Dermis microvascular lymphatic vessel endothelial cell (primary cell): ENCODE measurements around the gene YY1AP1. TPM values are rescaled to one million over a fixed set of nuclear protein-coding genes. Genes with fewer than 3 reads are reported as not detected.
A peak's percentile ranks its signal among the peaks of the same experiment; 100 is the strongest.
"Not testable (repeated sequence)": the region's sequence is repeated elsewhere in the genome, so short reads cannot be mapped to it uniquely, and the experiment has no call there.

Source experiments
- DNase-seq, 2 donors: peaks; one replicate each; pipeline versions ENCODE4 v3.0.0 to v3.0.0-alpha.2; 2010; ENCODE audit warnings: low read depth in 2 of 2
- total RNA-seq: library from RNA; depleted of rRNA; stranded (reverse); fragments of >200 nt; gene quantifications from 2 replicates; pipeline ENCODE4 v1.2.1, GENCODE V29; 2014

YY1AP1 gene
- total RNA-seq = 30.2 and 36.3 TPM in 2 replicates

GRCh38 chr1:155688324-155689080 lies at the start of gene YY1AP1:
TSS of gene YY1AP1 (minus strand) at chr1:155688774. CDS start at chr1:155680436, 8,338 bp downstream.
- DNase-seq = peak; percentile 80 to 92

GRCh38 chr1:155729031-155729898 lies 40.7 kb upstream of the YY1AP1 start:
- DNase-seq = peak; percentile 73 to 74

GRCh38 chr1:155725142-155725541 lies 36.6 kb upstream of the YY1AP1 start:
- DNase-seq = no peak

GRCh38 chr1:155719703-155720102 lies 31.1 kb upstream of the YY1AP1 start:
- DNase-seq = no peak

- not testable (repeated sequence) for DNase-seq
Observed at GRCh38 chr1:155718524-155719115, 30.0 kb upstream of the YY1AP1 start.

- DNase-seq = no peak
Observed at GRCh38 chr1:155717041-155717440, 28.5 kb upstream of the YY1AP1 start.

GRCh38 chr1:155715777-155716176 lies 27.2 kb upstream of the YY1AP1 start:
- DNase-seq = no peak

GRCh38 chr1:155715056-155715455 lies 26.5 kb upstream of the YY1AP1 start:
- DNase-seq = not testable (repeated sequence)

GRCh38 chr1:155713075-155713474 lies 24.5 kb upstream of the YY1AP1 start:
- DNase-seq = no peak

- peak in 1 of 2 donors; percentile 12 for DNase-seq
Observed at GRCh38 chr1:155712636-155713035, 24.1 kb upstream of the YY1AP1 start.

GRCh38 chr1:155711457-155711856 lies 22.9 kb upstream of the YY1AP1 start:
- DNase-seq = not testable (repeated sequence)

- no peak for DNase-seq
Observed at GRCh38 chr1:155709391-155709790, 20.8 kb upstream of the YY1AP1 start.

GRCh38 chr1:155706139-155706538 lies 17.6 kb upstream of the YY1AP1 start:
- peak in 1 of 2 donors; percentile 7 for DNase-seq

GRCh38 chr1:155704414-155704813 lies 15.8 kb upstream of the YY1AP1 start:
- not testable (repeated sequence) for DNase-seq

GRCh38 chr1:155703216-155703615 lies 14.6 kb upstream of the YY1AP1 start:
- no peak for DNase-seq

- DNase-seq = peak in 1 of 2 donors; percentile 7
Observed at GRCh38 chr1:155701675-155702074, 13.1 kb upstream of the YY1AP1 start.

GRCh38 chr1:155699062-155699461 lies 10.5 kb upstream of the YY1AP1 start:
- DNase-seq = not testable (repeated sequence)

GRCh38 chr1:155698382-155699038 lies 9.9 kb upstream of the YY1AP1 start:
- peak in 1 of 2 donors; percentile 19 for DNase-seq

GRCh38 chr1:155697616-155698015 lies 9.0 kb upstream of the YY1AP1 start:
- not testable (repeated sequence) for DNase-seq

- DNase-seq = no peak
Observed at GRCh38 chr1:155697046-155697445, 8.5 kb upstream of the YY1AP1 start.

GRCh38 chr1:155696524-155696923 lies 8.0 kb upstream of the YY1AP1 start:
- DNase-seq = no peak
